Measurements from ENCODE around the gene DMBT1. TPM values are rescaled to one million over a fixed set of nuclear protein-coding genes. Genes with fewer than 3 reads are reported as not detected.

Gene DMBT1
- 0.18 TPM for total RNA-seq

GRCh38 chr10:122560279-122560804, at the start of gene DMBT1:
TSS of gene DMBT1 (plus strand) at chr10:122560754. CDS start at chr10:122560771, 17 bp downstream.

Other genes starting within 250 kb of the DMBT1 start
- gene PLEKHA1, start 186.0 kb upstream of the DMBT1 start, total RNA-seq = 69.7 TPM
- gene ARMS2, start 106.1 kb upstream of the DMBT1 start, total RNA-seq = not detected
- 73.6 TPM for gene HTRA1, start 99.2 kb upstream of the DMBT1 start, total RNA-seq
- not detected for gene C10orf120, start 139.1 kb downstream of the DMBT1 start, total RNA-seq

Data from metanephros (tissue), 1 donor.